IMR-90 (cell line): ENCODE measurements around the gene BDKRB1. TPM values are rescaled to one million over a fixed set of nuclear protein-coding genes. Genes with fewer than 3 reads are reported as not detected.

Experiments used
- ATAC-seq: fragments of 200-7000 bp; cut with Tn5 transposase; 2 replicates; pipeline ENCODE4 v1.9.1; 2020; ENCODE audit warnings: low read depth, mild to moderate bottlenecking, moderate library complexity
- BruUV-seq: library from RNA; stranded (reverse); fragments of 400-500 nt; replicated peaks from 2 replicates; lab custom pipeline; 2021; lab: Mats Ljungman, UMichigan
- CTCF ChIA-PET: fragments of 300-600 bp; formaldehyde crosslinking; extraction: SDS; loops from one replicate; lab custom pipeline; 2021; ENCODE audit warnings: antibody characterized with exemption; lab: Yijun Ruan, JAX
- POLR2A ChIA-PET: fragments of 300-600 bp; sonication (Branson Sonifier 250); formaldehyde crosslinking; loops from one replicate; lab custom pipeline; 2022; ENCODE audit warnings: antibody characterized with exemption; ENCODE audit not compliant: unreplicated experiment; lab: Charles Lee
- DNase-seq: peaks from one replicate; pipeline ENCODE4 v3.0.0; 2013
- H2AFZ ChIP-seq: replicated peaks from 2 replicates; pipeline ENCODE3; 2013; ENCODE audit warnings: low read length, mild to moderate bottlenecking; ENCODE audit not compliant: poor library complexity
- H2AK5ac ChIP-seq: 2 replicates; pipeline ENCODE4 v1.6.1; 2013; ENCODE audit warnings: low read depth, low read length, inconsistent platforms
- H2AK9ac ChIP-seq: replicated peaks from 2 replicates; pipeline ENCODE3; 2013; ENCODE audit warnings: mild to moderate bottlenecking, low read depth, low read length, moderate library complexity; ENCODE audit not compliant: poor library complexity
- H2BK120ac ChIP-seq: 2 replicates; pipeline ENCODE4 v1.6.1; 2013; ENCODE audit warnings: low read depth, low read length, inconsistent platforms
- H2BK15ac ChIP-seq: 3 replicates; pipeline ENCODE4 v1.6.1; 2013; ENCODE audit warnings: low read depth, low read length, inconsistent platforms
- H2BK20ac ChIP-seq: 2 replicates; pipeline ENCODE4 v1.6.1; 2013; ENCODE audit warnings: low read depth, mild to moderate bottlenecking, inconsistent platforms, low read length, moderate library complexity
- H2BK5ac ChIP-seq: 2 replicates; pipeline ENCODE4 v1.6.1; 2013; ENCODE audit warnings: mild to moderate bottlenecking, low read depth, low read length, inconsistent platforms; ENCODE audit not compliant: poor library complexity, severe bottlenecking
- H3K14ac ChIP-seq: replicated peaks from 2 replicates; pipeline ENCODE4 v1.6.1; 2013; ENCODE audit warnings: low read depth, low read length, inconsistent platforms
- H3K18ac ChIP-seq: 2 replicates; pipeline ENCODE4 v1.6.1; 2013; ENCODE audit warnings: low read depth, low read length, control low read depth
- H3K23ac ChIP-seq: 2 replicates; pipeline ENCODE4 v1.6.1; 2013; ENCODE audit warnings: low read depth, low read length, inconsistent platforms
- H3K27ac ChIP-seq: 2 replicates; pipeline ENCODE4 v1.5.1; 2013; ENCODE audit warnings: mild to moderate bottlenecking, control low read depth, low read length; ENCODE audit not compliant: insufficient read depth
- H3K27me3 ChIP-seq: 2 replicates; pipeline ENCODE4 v1.6.1; 2013; ENCODE audit warnings: low read length; ENCODE audit not compliant: control insufficient read depth, insufficient read depth
- H3K36me3 ChIP-seq: 2 replicates; pipeline ENCODE4 v1.6.1; 2013; ENCODE audit warnings: low read length, mixed read lengths; ENCODE audit not compliant: control insufficient read depth, insufficient read depth
- H3K4ac ChIP-seq: 2 replicates; pipeline ENCODE4 v1.6.1; 2013; ENCODE audit warnings: low read depth, low read length, inconsistent platforms
- H3K4me1 ChIP-seq: 2 replicates; pipeline ENCODE4 v1.6.1; 2013; ENCODE audit warnings: low read length, mixed read lengths; ENCODE audit not compliant: control insufficient read depth, insufficient read depth
- H3K4me2 ChIP-seq: 2 replicates; pipeline ENCODE4 v1.6.1; 2013; ENCODE audit warnings: low read depth, mild to moderate bottlenecking, control low read depth, low read length, moderate library complexity
- H3K4me3 ChIP-seq: 2 replicates; pipeline ENCODE4 v1.5.1; 2013; ENCODE audit warnings: low read depth, mild to moderate bottlenecking, control low read depth, low read length, moderate library complexity; ENCODE audit not compliant: insufficient read depth
- H3K56ac ChIP-seq: 2 replicates; pipeline ENCODE4 v1.6.1; 2013; ENCODE audit warnings: low read length, inconsistent platforms; ENCODE audit not compliant: insufficient read depth; ENCODE audit errors: extremely low read depth
- H3K79me1 ChIP-seq, 2 experiments: 2 replicates each; pipeline ENCODE4 v1.6.1; 2013; ENCODE audit warnings: low read length in 2 of 2, inconsistent platforms in 1 of 2, low read depth in 1 of 2
- H3K9ac ChIP-seq: 2 replicates; pipeline ENCODE4 v1.6.1; 2013; ENCODE audit warnings: low read depth, low read length, control low read depth
- H3K9me1 ChIP-seq: 2 replicates; pipeline ENCODE4 v1.6.1; 2013; ENCODE audit warnings: low read length, inconsistent platforms; ENCODE audit not compliant: insufficient read depth
- H3K9me3 ChIP-seq: 2 replicates; pipeline ENCODE4 v1.6.1; 2013; ENCODE audit warnings: low read length; ENCODE audit not compliant: control insufficient read depth, insufficient read depth
- H4K20me1 ChIP-seq: 2 replicates; pipeline ENCODE4 v1.6.1; 2013; ENCODE audit warnings: low read length, inconsistent platforms; ENCODE audit not compliant: insufficient read depth
- H4K5ac ChIP-seq: 2 replicates; pipeline ENCODE4 v1.6.1; 2013; ENCODE audit warnings: mild to moderate bottlenecking, low read depth, low read length, control low read depth
- H4K8ac ChIP-seq, 2 experiments: 2 replicates each; pipeline ENCODE4 v1.6.1; 2013; ENCODE audit warnings: low read depth in 2 of 2, low read length in 2 of 2, control low read depth in 1 of 2, inconsistent platforms in 1 of 2
- H4K91ac ChIP-seq: 2 replicates; pipeline ENCODE4 v1.6.1; 2013; ENCODE audit warnings: low read depth, low read length, inconsistent platforms; ENCODE audit not compliant: insufficient read depth
- FOS ChIP-seq: fragments of 150-350 bp; IDR thresholded peaks from 2 replicates; pipeline ENCODE4 v1.6.1; 2016; ENCODE audit warnings: low read depth, low read length
- MXI1 ChIP-seq: IDR thresholded peaks from 2 replicates; pipeline ENCODE4 v1.6.1; 2012; ENCODE audit warnings: low read depth, mild to moderate bottlenecking, low read length, moderate library complexity, borderline replicate concordance
- NFE2L2 ChIP-seq: fragments of 150-350 bp; IDR thresholded peaks from 2 replicates; pipeline ENCODE4 v1.6.1; 2016; ENCODE audit warnings: low read depth, mild to moderate bottlenecking, low read length
- RAD21 ChIP-seq: IDR thresholded peaks from 2 replicates; pipeline ENCODE4 v1.6.1; 2012; ENCODE audit warnings: low read length, improper control_type of control experiment
- WGBS, 2 experiments: methylation state at CpG; one replicate each; pipeline versions ENCODE4 v1.1.5 to v1.1.7; 2013; ENCODE audit warnings: missing lambda C conversion rate in 2 of 2; ENCODE audit not compliant: insufficient read length in 1 of 2; ENCODE audit errors: extremely low coverage in 2 of 2; 5-methylcytosine and 5-hydroxymethylcytosine counted together
- dilution Hi-C: fragments of 300-500 bp; cut with HindIII; formaldehyde crosslinking; loops from one replicate; pipeline ENCODE4 v1.14.3; 2018; ENCODE audit warnings: low sequenced_read_pairs; ENCODE audit not compliant: unreplicated experiment
- in situ Hi-C: fragments of 300-500 bp; cut with MboI; formaldehyde crosslinking; loops from 3 replicates; pipeline ENCODE4 v1.14.3; 2019; ENCODE audit warnings: low sequenced_read_pairs, inconsistent platforms, mixed read lengths
- intact Hi-C: fragments of 100-400 bp; cut with micrococcal nuclease; formaldehyde crosslinking; loops from 2 replicates; pipeline ENCODE4 v1.10.0; 2022
- polyA plus RNA-seq, 3 experiments: library from polyadenylated mRNA; depleted of rRNA; stranded (reverse); fragments of >200 nt; gene quantifications; 2 replicates each; pipeline ENCODE4 v1.2.3, GENCODE V29; 2012; ENCODE audit warnings: low replicate concordance in 1 of 3
- total RNA-seq: library from RNA; depleted of rRNA; stranded (reverse); fragments of >200 nt; gene quantifications from 2 replicates; pipeline ENCODE4 v1.2.3, GENCODE V29; 2012

The BDKRB1 gene
- total and polyA plus RNA-seq, 2 of the 4 experiments (the other 2 are of a cell fraction), result 56.5 to 130 TPM

- Histone ChIP-seq H3K27ac (peak overlapping the region; percentile 6; the same call in 1 of the 2 replicates), H2BK15ac (0 out of 3 replicates have a peak overlapping the region, but pooled peaks have one; percentile 80), H3K23ac (no peak overlapping the region), H2BK120ac (peak overlapping the region; percentile 58), H2AK9ac (no peak overlapping the region), H3K4me2 (no peak overlapping the region), H3K4me1 (peaks cover 46% of the 10 kb centered on the region), H3K79me1 (peaks cover 15 to 70% of the 10 kb centered on the region in 2 experiments; a peak in 3 of 4 replicates), H3K9me3 (no peaks in the 10 kb centered on the region), H2BK20ac (peak overlapping the region; percentile 23; the same call in 1 of the 2 replicates), H4K91ac (peak overlapping the region; percentile 61), H2AFZ (no peak overlapping the region), H3K9me1 (peaks cover 35% of the 10 kb centered on the region), H3K4me3 (no peak overlapping the region), H2BK5ac (peak overlapping the region; percentile 89), H3K27me3 (no peaks in the 10 kb centered on the region), H3K18ac (no peak overlapping the region), H3K14ac (no peak overlapping the region), H3K4ac (peak overlapping the region; percentile 32), H3K56ac (no peak overlapping the region), H3K9ac (no peak overlapping the region), H4K5ac (no peak overlapping the region; the same call in 1 of the 2 replicates), H4K20me1 (peaks cover 7% of the 10 kb centered on the region), H4K8ac (peak overlapping the region in 1 of 2 experiments; percentile 2; a peak in 2 of 4 replicates), H3K36me3 (peaks cover 11% of the 10 kb centered on the region), H2AK5ac (no peak overlapping the region)
- ChIA-PET CTCF (interaction anchor here (1.6 kb wide), 1 partner anchor 150 kb away, joined by 4 read pairs; no protein-coding TSS in a partner anchor), POLR2A (no interaction called here)
- ATAC-seq, result no peak
- in situ Hi-C loops, result loop anchor here (25.0 kb wide), 1 partner anchor 713 kb away; the partner anchor contains the start of gene GLRX5
- dilution Hi-C loops, result no loop called here
- DNase-seq, result no peak
- WGBS, 2 experiments, result no CpG with 5 or more reads among the region's 3 CpGs
- intact Hi-C loops, result no loop called here
- TF ChIP-seq NFE2L2, result no peak
- no peak for TF ChIP-seq RAD21
- TF ChIP-seq MXI1, result no peak
- TF ChIP-seq FOS, result no peak
- no TSS peak for BruUV-seq
Measured at GRCh38 chr14:96250485-96250884, 5.5 kb upstream of the BDKRB1 start.
